ENCODE data around the gene PKP4.
"Not testable (repeated sequence)": the region's sequence is repeated elsewhere in the genome, so short reads cannot be mapped to it uniquely, and the experiment has no call there.

PKP4 gene

GRCh38 chr2:158473719-158474392, 17.1 kb downstream of the PKP4 start:
- Histone ChIP-seq H3K4me3 (ENCODE audit: low read depth, low read length, poor library complexity, severe bottlenecking) (no peak overlapping the region), H2AFZ (ENCODE audit: low read length) (no peak overlapping the region), H3K9me2 (ENCODE audit: low read depth, low read length) (no peaks in the 10 kb centered on the region), H3K4me2 (ENCODE audit: low read length) (no peak overlapping the region), H3F3A (ENCODE audit: insufficient read depth, low read length) (no peaks in the 10 kb centered on the region), H3K36me3 (ENCODE audit: insufficient read depth, low read length) (no peaks in the 10 kb centered on the region), H3K9ac (ENCODE audit: low read length) (no peak overlapping the region), H3K4me1 (ENCODE audit: insufficient read depth, low read length, severe bottlenecking) (peaks cover 7% of the 10 kb centered on the region), H3K27ac (ENCODE audit: low read depth, low read length, poor library complexity, severe bottlenecking) (no peak overlapping the region), H4K20me1 (ENCODE audit: insufficient read depth, low read length) (no peaks in the 10 kb centered on the region), H3K9me3 (ENCODE audit: low read length) (no peaks in the 10 kb centered on the region), H3K79me2 (ENCODE audit: insufficient read depth, low read length) (no peaks in the 10 kb centered on the region), H3K27me3 (ENCODE audit: insufficient read depth, low read length) (no peaks in the 10 kb centered on the region)
- TF ChIP-seq CTCF (IDR thresholded peaks at IDR 0.05; ENCODE audit: low read length) (peak; percentile 28; the same call in 1 of the 2 replicates), EZH2 (IDR thresholded peaks at IDR 0.05; ENCODE audit: borderline replicate concordance, low read length) (no peak)

- H3K27me3 ChIP-seq (ENCODE audit: insufficient read depth, low read length); H4K20me1 ChIP-seq (ENCODE audit: insufficient read depth, low read length); H3K9ac ChIP-seq (ENCODE audit: low read length); H3K36me3 ChIP-seq (ENCODE audit: insufficient read depth, low read length); H3K9me2 ChIP-seq (ENCODE audit: low read depth, low read length); H3K9me3 ChIP-seq (ENCODE audit: low read length); H3K4me3 ChIP-seq (ENCODE audit: low read depth, low read length, poor library complexity, severe bottlenecking); H2AFZ ChIP-seq (ENCODE audit: low read length); H3K4me2 ChIP-seq (ENCODE audit: low read length); H3F3A ChIP-seq (ENCODE audit: insufficient read depth, low read length); H3K27ac ChIP-seq (ENCODE audit: low read depth, low read length, poor library complexity, severe bottlenecking); H3K79me2 ChIP-seq (ENCODE audit: insufficient read depth, low read length); H3K4me1 ChIP-seq (ENCODE audit: insufficient read depth, low read length, severe bottlenecking): not testable (repeated sequence)
Observed at GRCh38 chr2:158474526-158475011, 17.8 kb downstream of the PKP4 start.

GRCh38 chr2:158477202-158477601, 20.4 kb downstream of the PKP4 start:
- H2AFZ ChIP-seq (ENCODE audit: low read length) = no peak overlapping the region
- no peaks in the 10 kb centered on the region for H3K9me3 ChIP-seq (ENCODE audit: low read length)
- H3K79me2 ChIP-seq (ENCODE audit: insufficient read depth, low read length) = no peaks in the 10 kb centered on the region
- peaks cover 7% of the 10 kb centered on the region for H3K4me1 ChIP-seq (ENCODE audit: insufficient read depth, low read length, severe bottlenecking)
- H3K36me3 ChIP-seq (ENCODE audit: insufficient read depth, low read length) = no peaks in the 10 kb centered on the region
- H3K9me2 ChIP-seq (ENCODE audit: low read depth, low read length) = no peaks in the 10 kb centered on the region
- H3K9ac ChIP-seq (ENCODE audit: low read length) = no peak overlapping the region
- H3K27ac ChIP-seq (ENCODE audit: low read depth, low read length, poor library complexity, severe bottlenecking) = no peak overlapping the region
- no peaks in the 10 kb centered on the region for H3F3A ChIP-seq (ENCODE audit: insufficient read depth, low read length)
- no peak overlapping the region for H3K4me3 ChIP-seq (ENCODE audit: low read depth, low read length, poor library complexity, severe bottlenecking)
- TF ChIP-seq CTCF (IDR thresholded peaks at IDR 0.05; ENCODE audit: low read length) (no peak), EZH2 (IDR thresholded peaks at IDR 0.05; ENCODE audit: borderline replicate concordance, low read length) (no peak)
- no peak overlapping the region for H3K4me2 ChIP-seq (ENCODE audit: low read length)
- H4K20me1 ChIP-seq (ENCODE audit: insufficient read depth, low read length) = no peaks in the 10 kb centered on the region
- H3K27me3 ChIP-seq (ENCODE audit: insufficient read depth, low read length) = no peaks in the 10 kb centered on the region

- Histone ChIP-seq H3F3A (ENCODE audit: insufficient read depth, low read length) (no peaks in the 10 kb centered on the region), H2AFZ (ENCODE audit: low read length) (no peak overlapping the region), H3K4me3 (ENCODE audit: low read depth, low read length, poor library complexity, severe bottlenecking) (no peak overlapping the region), H3K4me2 (ENCODE audit: low read length) (no peak overlapping the region), H3K36me3 (ENCODE audit: insufficient read depth, low read length) (no peaks in the 10 kb centered on the region), H3K9me2 (ENCODE audit: low read depth, low read length) (no peaks in the 10 kb centered on the region), H3K4me1 (ENCODE audit: insufficient read depth, low read length, severe bottlenecking) (peaks cover 7% of the 10 kb centered on the region), H3K9me3 (ENCODE audit: low read length) (no peaks in the 10 kb centered on the region), H3K27ac (ENCODE audit: low read depth, low read length, poor library complexity, severe bottlenecking) (no peak overlapping the region), H3K9ac (ENCODE audit: low read length) (no peak overlapping the region), H3K27me3 (ENCODE audit: insufficient read depth, low read length) (no peaks in the 10 kb centered on the region), H4K20me1 (ENCODE audit: insufficient read depth, low read length) (no peaks in the 10 kb centered on the region), H3K79me2 (ENCODE audit: insufficient read depth, low read length) (no peaks in the 10 kb centered on the region)
- TF ChIP-seq CTCF (IDR thresholded peaks at IDR 0.05; ENCODE audit: low read length) (no peak), EZH2 (IDR thresholded peaks at IDR 0.05; ENCODE audit: borderline replicate concordance, low read length) (no peak)
Observed at GRCh38 chr2:158478237-158478636, 21.5 kb downstream of the PKP4 start.
